ENCODE results near the gene OR4D1. TPM values are rescaled to one million over a fixed set of nuclear protein-coding genes. Genes with fewer than 3 reads are reported as not detected.

Gene OR4D1
- total and polyA plus RNA-seq, 8 donors, result 0.03 TPM; not detected in 7

GRCh38 chr17:58174871-58175270 lies 26.7 kb downstream of the OR4D1 start:
- TF ChIP-seq POLR2A (IDR thresholded peaks at IDR 0.05), result no peak
- TF ChIP-seq, protein P1, sequence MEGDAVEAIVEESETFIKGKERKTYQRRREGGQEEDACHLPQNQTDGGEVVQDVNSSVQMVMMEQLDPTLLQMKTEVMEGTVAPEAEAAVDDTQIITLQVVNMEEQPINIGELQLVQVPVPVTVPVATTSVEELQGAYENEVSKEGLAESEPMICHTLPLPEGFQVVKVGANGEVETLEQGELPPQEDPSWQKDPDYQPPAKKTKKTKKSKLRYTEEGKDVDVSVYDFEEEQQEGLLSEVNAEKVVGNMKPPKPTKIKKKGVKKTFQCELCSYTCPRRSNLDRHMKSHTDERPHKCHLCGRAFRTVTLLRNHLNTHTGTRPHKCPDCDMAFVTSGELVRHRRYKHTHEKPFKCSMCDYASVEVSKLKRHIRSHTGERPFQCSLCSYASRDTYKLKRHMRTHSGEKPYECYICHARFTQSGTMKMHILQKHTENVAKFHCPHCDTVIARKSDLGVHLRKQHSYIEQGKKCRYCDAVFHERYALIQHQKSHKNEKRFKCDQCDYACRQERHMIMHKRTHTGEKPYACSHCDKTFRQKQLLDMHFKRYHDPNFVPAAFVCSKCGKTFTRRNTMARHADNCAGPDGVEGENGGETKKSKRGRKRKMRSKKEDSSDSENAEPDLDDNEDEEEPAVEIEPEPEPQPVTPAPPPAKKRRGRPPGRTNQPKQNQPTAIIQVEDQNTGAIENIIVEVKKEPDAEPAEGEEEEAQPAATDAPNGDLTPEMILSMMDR (IDR thresholded peaks at IDR 0.05), result no peak
- no peak for TF ChIP-seq POLR2AphosphoS5 (IDR thresholded peaks at IDR 0.05)
- no peak for TF ChIP-seq EP300 (IDR thresholded peaks at IDR 0.05)
- peaks cover 0 to 32% (median 0%) of the 10 kb centered on the region in 3 donors for H3K27me3 ChIP-seq
- no peaks in the 10 kb centered on the region for H3K4me1 ChIP-seq
- H3K27ac ChIP-seq, result no peak overlapping the region
- H3K4me3 ChIP-seq, result no peak overlapping the region
- intact Hi-C loops (cut with DNase I; ENCODE audit: low total_unique reads), result no loop called here
- WGBS, 5 donors, result 40 to 61% (median 54%) methylated on average over 3 of the region's 3 CpGs
- DNase-seq, result no peak
- no peaks in the 10 kb centered on the region for H3K36me3 ChIP-seq
- H3K9me3 ChIP-seq, result no peaks in the 10 kb centered on the region

DNA sequence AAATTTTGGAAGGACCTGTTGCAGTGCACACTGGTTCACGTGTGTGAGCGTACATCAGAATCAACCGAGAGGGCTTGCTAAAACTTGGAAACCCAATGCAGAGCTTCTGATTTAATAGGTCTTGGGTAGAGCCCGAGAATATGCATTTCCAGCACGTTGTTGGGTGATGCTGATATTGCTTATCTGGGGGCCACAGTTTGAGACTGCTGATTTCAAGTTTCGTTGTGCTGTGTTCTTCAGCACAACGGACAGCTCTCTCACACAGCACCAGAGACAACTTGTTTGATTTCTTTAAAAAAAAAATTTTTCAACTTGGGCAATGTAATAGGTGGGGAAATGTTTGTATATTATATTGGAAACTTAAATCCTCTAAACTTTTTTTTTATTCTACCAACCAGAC lies 28.0 kb downstream of the OR4D1 start:
- TF ChIP-seq POLR2AphosphoS5 (IDR thresholded peaks at IDR 0.05), result no peak
- intact Hi-C loops (cut with DNase I; ENCODE audit: low total_unique reads), result no loop called here
- 40 to 46% (median 43%) methylated on average over 7 of the region's 7 CpGs for WGBS, 5 donors
- H3K4me1 ChIP-seq, result no peaks in the 10 kb centered on the region
- peak in 1 of 2 donors; percentile 29 for DNase-seq
- no peaks in the 10 kb centered on the region for H3K36me3 ChIP-seq
- H3K4me3 ChIP-seq, result no peak overlapping the region
- H3K27ac ChIP-seq, result no peak overlapping the region
- H3K9me3 ChIP-seq, result no peaks in the 10 kb centered on the region
- H3K27me3 ChIP-seq, result peaks cover 0 to 22% (median 0%) of the 10 kb centered on the region in 3 donors

DNA sequence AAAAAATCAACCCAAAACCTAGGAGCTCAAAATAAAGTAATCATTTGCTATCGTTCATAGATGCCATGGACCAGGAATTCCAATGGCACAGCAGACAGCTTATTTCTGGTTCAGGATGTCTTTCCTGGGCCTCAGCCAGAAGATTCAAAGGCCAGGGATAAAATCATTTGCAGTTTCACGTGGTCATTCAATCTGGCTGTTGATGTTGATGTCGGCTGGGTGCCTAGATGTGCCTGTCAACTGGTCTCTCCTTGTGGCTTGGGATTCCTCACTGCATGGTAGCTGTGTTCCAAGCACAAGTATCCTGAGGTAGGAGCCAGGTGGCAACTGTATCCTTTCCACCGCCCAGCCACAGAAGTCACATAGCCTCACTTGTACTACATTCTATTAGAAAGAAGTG lies 33.6 kb downstream of the OR4D1 start:
- no peak for DNase-seq
- Histone ChIP-seq H3K36me3 (no peaks in the 10 kb centered on the region), H3K4me1 (no peaks in the 10 kb centered on the region), H3K27ac (no peak overlapping the region), H3K9me3 (no peaks in the 10 kb centered on the region), H3K4me3 (no peak overlapping the region), H3K27me3 (peaks cover 0 to 33% (median 0%) of the 10 kb centered on the region in 3 donors)
- 72 to 75% (median 72%) methylated on average over 4 of the region's 4 CpGs for WGBS, 5 donors
- intact Hi-C loops (cut with DNase I; ENCODE audit: low total_unique reads), result no loop called here
- TF ChIP-seq POLR2AphosphoS5 (IDR thresholded peaks at IDR 0.05) (no peak), POLR2A (IDR thresholded peaks at IDR 0.05) (no peak)

- TF ChIP-seq POLR2AphosphoS5 (IDR thresholded peaks at IDR 0.05) (no peak), POLR2A (IDR thresholded peaks at IDR 0.05) (no peak), EP300 (IDR thresholded peaks at IDR 0.05) (no peak)
- TF ChIP-seq, protein P1 (IDR thresholded peaks at IDR 0.05), result no peak
- Histone ChIP-seq H3K27ac (no peak overlapping the region), H3K9me3 (no peaks in the 10 kb centered on the region), H3K4me1 (no peaks in the 10 kb centered on the region), H3K4me3 (no peak overlapping the region), H3K36me3 (no peaks in the 10 kb centered on the region), H3K27me3 (peaks cover 0 to 25% (median 0%) of the 10 kb centered on the region in 3 donors)
- intact Hi-C loops (cut with DNase I; ENCODE audit: low total_unique reads), result no loop called here
- 65 to 84% (median 80%) methylated on average over 4 of the region's 4 CpGs for WGBS, 5 donors
- no peak for DNase-seq
Observed at GRCh38 chr17:58183514-58183913, 35.3 kb downstream of the OR4D1 start.

DNA sequence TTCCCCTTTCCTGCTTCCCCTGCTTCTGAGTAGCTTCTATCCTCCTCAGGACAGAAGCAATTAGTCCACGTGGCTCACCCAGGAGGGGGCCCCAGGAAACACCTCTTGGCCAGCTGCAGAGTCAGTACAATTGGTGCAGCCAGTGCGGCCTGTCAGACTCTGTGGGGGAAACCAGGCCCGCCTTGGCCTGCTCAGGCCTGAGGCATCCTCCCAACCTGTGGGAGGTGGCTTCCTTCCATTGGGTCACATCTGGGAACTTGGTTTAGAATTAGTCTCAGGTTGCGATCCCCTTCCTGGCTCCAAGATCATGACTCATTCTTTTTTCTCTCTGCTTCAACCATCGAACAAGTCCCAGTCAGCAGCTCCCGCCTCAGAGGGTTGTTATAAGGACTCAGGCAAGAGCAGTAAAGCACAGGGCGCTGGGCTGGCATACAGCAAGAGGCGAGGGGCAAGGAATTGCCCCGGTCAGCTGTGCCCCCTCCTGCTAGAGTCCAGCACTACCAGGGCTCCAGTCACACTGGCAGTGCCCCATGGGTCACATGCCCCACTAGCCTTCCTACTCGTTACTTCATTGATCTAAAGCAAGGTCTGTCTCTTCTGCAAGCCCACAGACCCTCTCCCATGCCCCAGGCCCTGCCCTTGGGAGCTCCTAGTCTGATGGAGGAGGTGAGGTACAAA lies 36.3 kb downstream of the OR4D1 start:
- H3K4me3 ChIP-seq, result no peak overlapping the region
- H3K4me1 ChIP-seq, result no peaks in the 10 kb centered on the region
- no peaks in the 10 kb centered on the region for H3K36me3 ChIP-seq
- intact Hi-C loops (cut with DNase I; ENCODE audit: low total_unique reads), result no loop called here
- H3K9me3 ChIP-seq, result no peaks in the 10 kb centered on the region
- TF ChIP-seq POLR2A (IDR thresholded peaks at IDR 0.05) (no peak), EP300 (IDR thresholded peaks at IDR 0.05) (no peak), POLR2AphosphoS5 (IDR thresholded peaks at IDR 0.05) (no peak)
- TF ChIP-seq, protein P1 (IDR thresholded peaks at IDR 0.05), result no peak
- WGBS, 5 donors, result 49 to 65% (median 56%) methylated on average over 8 to 10 of the region's 10 CpGs
- no peak for DNase-seq
- no peak overlapping the region for H3K27ac ChIP-seq
- H3K27me3 ChIP-seq, result peaks cover 0 to 34% (median 0%) of the 10 kb centered on the region in 3 donors
